GM23338 (cell line): ENCODE measurements around the gene UNKL. TPM values are rescaled to one million over a fixed set of nuclear protein-coding genes. Genes with fewer than 3 reads are reported as not detected.

Experiments
- ATAC-seq: fragments of 200-7000 bp; cut with Tn5 transposase; 3 replicates; pipeline ENCODE4 v1.9.1; 2020
- DNase-seq: peaks from one replicate; pipeline ENCODE4 v3.0.0-alpha.2; 2015; ENCODE audit warnings: low spot score
- H2AFZ ChIP-seq: fragments of 200-600 bp; sonication (generic); 2 replicates; pipeline ENCODE4 v1.8.0; 2016; ENCODE audit warnings: antibody characterized with exemption, mild to moderate bottlenecking, moderate library complexity
- H3F3A ChIP-seq: fragments of 200-600 bp; sonication (generic); replicated peaks from 2 replicates; pipeline ENCODE4 v1.8.0; 2017; ENCODE audit warnings: antibody characterized with exemption, mixed run types, low read depth
- H3K27ac ChIP-seq: fragments of 200-600 bp; sonication (generic); 2 replicates; pipeline ENCODE4 v1.6.1; 2016; ENCODE audit warnings: low read depth
- H3K27me3 ChIP-seq: fragments of 200-600 bp; sonication (generic); 2 replicates; pipeline ENCODE4 v1.8.0; 2016; ENCODE audit warnings: mild to moderate bottlenecking, mixed run types, moderate library complexity; ENCODE audit not compliant: insufficient read depth
- H3K36me3 ChIP-seq: fragments of 200-600 bp; sonication (generic); 2 replicates; pipeline ENCODE4 v1.8.0; 2016; ENCODE audit warnings: mild to moderate bottlenecking; ENCODE audit not compliant: insufficient read depth
- H3K4me1 ChIP-seq: fragments of 200-600 bp; sonication (generic); 2 replicates; pipeline ENCODE4 v1.8.0; 2016; ENCODE audit warnings: mild to moderate bottlenecking, moderate library complexity; ENCODE audit not compliant: insufficient read depth
- H3K4me2 ChIP-seq: fragments of 200-600 bp; sonication (generic); 2 replicates; pipeline ENCODE4 v1.7.1; 2017; ENCODE audit warnings: mixed run types
- H3K4me3 ChIP-seq: fragments of 200-600 bp; sonication (generic); 2 replicates; pipeline ENCODE4 v1.6.1; 2016; ENCODE audit warnings: mixed run types
- H3K79me2 ChIP-seq: fragments of 200-600 bp; sonication (generic); replicated peaks from 2 replicates; pipeline ENCODE4 v1.8.0; 2017; ENCODE audit warnings: mild to moderate bottlenecking; ENCODE audit not compliant: insufficient read depth
- H3K9me2 ChIP-seq: fragments of 200-600 bp; sonication (generic); 2 replicates; pipeline ENCODE4 v1.8.0; 2017; ENCODE audit not compliant: insufficient read depth
- H4K20me1 ChIP-seq: fragments of 200-600 bp; sonication (generic); replicated peaks from 2 replicates; pipeline ENCODE4 v1.8.0; 2017; ENCODE audit warnings: mild to moderate bottlenecking; ENCODE audit not compliant: insufficient read depth
- H3K27ac Mint-ChIP-seq: 2 replicates; pipeline ENCODE4 v1.8.0; 2020; ENCODE audit warnings: inconsistent platforms, mild to moderate bottlenecking, moderate library complexity, mixed read lengths
- H3K27me3 Mint-ChIP-seq: 3 replicates; pipeline ENCODE4 v1.8.0; 2022; ENCODE audit warnings: low read depth, mild to moderate bottlenecking, moderate library complexity, mixed read lengths, inconsistent platforms; ENCODE audit not compliant: insufficient read depth, poor library complexity
- H3K36me3 Mint-ChIP-seq: 3 replicates; pipeline ENCODE4 v1.8.0; 2021; ENCODE audit warnings: low read depth, mild to moderate bottlenecking, inconsistent platforms, moderate library complexity, mixed read lengths
- H3K4me1 Mint-ChIP-seq: 3 replicates; pipeline ENCODE4 v1.8.0; 2020; ENCODE audit warnings: mild to moderate bottlenecking, inconsistent platforms, mixed read lengths
- H3K4me3 Mint-ChIP-seq: 3 replicates; pipeline ENCODE4 v1.8.0; 2021; ENCODE audit warnings: moderate library complexity, mild to moderate bottlenecking, inconsistent platforms, mixed read lengths
- H3K9me3 Mint-ChIP-seq: 3 replicates; pipeline ENCODE4 v1.8.0; 2020; ENCODE audit warnings: moderate library complexity, mild to moderate bottlenecking, inconsistent platforms, mixed read lengths
- CREB1 ChIP-seq: fragments of 250-450 bp; sonication (Bioruptor Pico); IDR thresholded peaks from 2 replicates; pipeline ENCODE4 v1.5.0; 2020; ENCODE audit warnings: low read depth, mild to moderate bottlenecking, moderate library complexity
- CTCF ChIP-seq, 2 experiments: fragments of 200-600 bp in 1 of 2; sonication (generic) in 1 of 2; conservative IDR thresholded peaks; 2 replicates each; pipeline versions ENCODE4 v1.5.1 to v1.6.1; 2016 to 2017; ENCODE audit warnings: antibody characterized with exemption in 2 of 2, low read depth in 2 of 2, mild to moderate bottlenecking in 2 of 2, moderate library complexity in 1 of 2
- ETS1 ChIP-seq: IDR thresholded peaks from 2 replicates; pipeline ENCODE4 v1.6.1; 2016; ENCODE audit warnings: antibody characterized with exemption
- EZH2 ChIP-seq: fragments of 200-600 bp; sonication (generic); IDR thresholded peaks from one replicate; pipeline ENCODE4 v1.8.0; 2017; ENCODE audit warnings: antibody characterized with exemption, mild to moderate bottlenecking, low read depth; ENCODE audit not compliant: unreplicated experiment
- EZH2phosphoT487 ChIP-seq: fragments of 200-600 bp; sonication (generic); IDR thresholded peaks from one replicate; pipeline ENCODE4 v1.8.1; 2018; ENCODE audit warnings: antibody characterized with exemption; ENCODE audit not compliant: unreplicated experiment
- JUNB ChIP-seq: IDR thresholded peaks from one replicate; pipeline ENCODE4 v1.6.1; 2016; ENCODE audit warnings: antibody characterized with exemption; ENCODE audit not compliant: unreplicated experiment
- NANOG ChIP-seq: IDR thresholded peaks from 2 replicates; pipeline ENCODE4 v1.6.1; 2016; ENCODE audit warnings: antibody characterized with exemption, borderline replicate concordance
- POLR2AphosphoS5 ChIP-seq: IDR thresholded peaks from 2 replicates; pipeline ENCODE4 v1.6.1; 2016; ENCODE audit warnings: antibody characterized with exemption, low read depth
- REST ChIP-seq: IDR thresholded peaks from one replicate; pipeline ENCODE4 v1.6.1; 2018; ENCODE audit warnings: antibody characterized with exemption; ENCODE audit not compliant: unreplicated experiment
- STAT1 ChIP-seq: IDR thresholded peaks from one replicate; pipeline ENCODE4 v1.6.1; 2016; ENCODE audit warnings: antibody characterized with exemption; ENCODE audit not compliant: unreplicated experiment
- ZNF114 ChIP-seq: fragments of 250-450 bp; sonication (Bioruptor Pico); IDR thresholded peaks from 2 replicates; pipeline ENCODE4 v1.5.0; 2020; ENCODE audit warnings: mild to moderate bottlenecking, moderate library complexity
- ZNF331 ChIP-seq: fragments of 250-450 bp; sonication (Bioruptor Pico); IDR thresholded peaks from 2 replicates; pipeline ENCODE4 v1.5.0; 2020; ENCODE audit warnings: low read depth, mild to moderate bottlenecking, moderate library complexity
- ZNF462 ChIP-seq: fragments of 250-450 bp; sonication (Bioruptor Pico); IDR thresholded peaks from 2 replicates; pipeline ENCODE4 v1.5.0; 2020; ENCODE audit warnings: mild to moderate bottlenecking, moderate library complexity
- polyA plus RNA-seq: library from polyadenylated mRNA; unstranded; fragments of >200 nt; fragmentation: Nextera tagmentation; extraction: Ambion mirVana; gene quantifications from 2 replicates; pipeline ENCODE4 v1.2.1, GENCODE V29; 2016
- total RNA-seq: library from RNA; depleted of rRNA; stranded (reverse); fragments of >200 nt; shearing (Covaris generic); gene quantifications from 2 replicates; pipeline ENCODE4 v1.2.3, GENCODE V29; 2014

The UNKL gene
- total and polyA plus RNA-seq, 2 experiments from 2014 or later = 16.7 to 28.7 TPM

GRCh38 chr16:1430759-1431496 lies 16.4 kb upstream of the UNKL start, which contains the start of gene PERCC1:
Gene PERCC1, plus strand, starts transcription at chr16:1431078. Its CDS starts 1,516 bp downstream, at chr16:1432594.
- H3K4me1 ChIP-seq = no peaks in the 10 kb centered on the region
- no peak within 1 kb of the TSS for H2AFZ ChIP-seq
- no peaks in the 10 kb centered on the region for H3K36me3 ChIP-seq
- no peak within 1 kb of the TSS for H3K27ac ChIP-seq
- Mint-ChIP-seq H3K4me1 (no peaks in the 10 kb centered on the region), H3K4me3 (no peak within 1 kb of the TSS), H3K9me3 (no peaks in the 10 kb centered on the region; the same call in 2 of the 3 replicates), H3K27ac (no peak within 1 kb of the TSS; the same call in 1 of the 2 replicates), H3K36me3 (no peaks in the 10 kb centered on the region), H3K27me3 (peaks cover 11% of the 10 kb centered on the region)
- no peaks in the 10 kb centered on the region for H4K20me1 ChIP-seq
- no peak within 1 kb of the TSS for H3K4me2 ChIP-seq
- no peaks in the 10 kb centered on the region for H3F3A ChIP-seq
- no peaks in the 10 kb centered on the region for H3K27me3 ChIP-seq
- no peaks in the 10 kb centered on the region for H3K9me2 ChIP-seq
- no peak for TF ChIP-seq CREB1 (CRISPR knock-in tag)
- no peak for TF ChIP-seq STAT1
- TF ChIP-seq POLR2AphosphoS5 = no peak
- no peak for TF ChIP-seq ETS1
- no peak for TF ChIP-seq ZNF462
- TF ChIP-seq JUNB = no peak
- no peak for TF ChIP-seq REST
- TF ChIP-seq NANOG = no peak
- no peak for TF ChIP-seq ZNF331 (CRISPR knock-in tag)
- TF ChIP-seq CTCF (conservative IDR thresholded peaks at IDR 0.05; ENCODE audit: low read depth in 2 of 2) = no peak
- TF ChIP-seq EZH2phosphoT487 = no peak
- no peak for TF ChIP-seq ZNF114 (CRISPR knock-in tag)
- TF ChIP-seq EZH2 = no peak
- ATAC-seq = no peak
- no peaks in the 10 kb centered on the region for H3K79me2 ChIP-seq
- no peak within 1 kb of the TSS for H3K4me3 ChIP-seq
- no peak for DNase-seq
